Measurements from ENCODE around the gene SPAG5.
A peak's percentile ranks its signal among the peaks of the same experiment; 100 is the strongest.
"Not testable (repeated sequence)": the region's sequence is repeated elsewhere in the genome, so short reads cannot be mapped to it uniquely, and the experiment has no call there.

The SPAG5 gene

DNA sequence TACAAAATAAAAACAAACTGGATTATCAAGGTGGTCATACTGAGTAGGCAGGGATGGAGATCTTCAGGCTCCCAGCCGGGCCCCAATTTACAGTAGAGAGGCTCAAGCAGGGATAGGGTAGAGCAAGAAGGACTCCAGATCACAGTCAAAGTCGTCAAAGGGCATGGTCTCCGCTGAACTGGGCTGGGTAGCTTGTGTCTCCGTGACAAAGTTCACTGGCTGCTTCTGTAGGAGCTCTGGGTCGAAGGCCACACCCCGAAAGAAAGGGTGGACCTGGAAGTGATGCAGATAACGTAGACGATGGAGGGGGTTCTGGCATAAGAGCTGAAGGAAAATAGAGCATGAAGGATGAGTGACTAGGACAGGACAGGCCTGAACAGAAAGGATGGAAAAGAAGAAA lies 11.6 kb upstream of the SPAG5 start:
- no peak overlapping the region for H3K27ac ChIP-seq
- TF ChIP-seq, protein P1, sequence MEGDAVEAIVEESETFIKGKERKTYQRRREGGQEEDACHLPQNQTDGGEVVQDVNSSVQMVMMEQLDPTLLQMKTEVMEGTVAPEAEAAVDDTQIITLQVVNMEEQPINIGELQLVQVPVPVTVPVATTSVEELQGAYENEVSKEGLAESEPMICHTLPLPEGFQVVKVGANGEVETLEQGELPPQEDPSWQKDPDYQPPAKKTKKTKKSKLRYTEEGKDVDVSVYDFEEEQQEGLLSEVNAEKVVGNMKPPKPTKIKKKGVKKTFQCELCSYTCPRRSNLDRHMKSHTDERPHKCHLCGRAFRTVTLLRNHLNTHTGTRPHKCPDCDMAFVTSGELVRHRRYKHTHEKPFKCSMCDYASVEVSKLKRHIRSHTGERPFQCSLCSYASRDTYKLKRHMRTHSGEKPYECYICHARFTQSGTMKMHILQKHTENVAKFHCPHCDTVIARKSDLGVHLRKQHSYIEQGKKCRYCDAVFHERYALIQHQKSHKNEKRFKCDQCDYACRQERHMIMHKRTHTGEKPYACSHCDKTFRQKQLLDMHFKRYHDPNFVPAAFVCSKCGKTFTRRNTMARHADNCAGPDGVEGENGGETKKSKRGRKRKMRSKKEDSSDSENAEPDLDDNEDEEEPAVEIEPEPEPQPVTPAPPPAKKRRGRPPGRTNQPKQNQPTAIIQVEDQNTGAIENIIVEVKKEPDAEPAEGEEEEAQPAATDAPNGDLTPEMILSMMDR (conservative IDR thresholded peaks at IDR 0.05): no peak

DNA sequence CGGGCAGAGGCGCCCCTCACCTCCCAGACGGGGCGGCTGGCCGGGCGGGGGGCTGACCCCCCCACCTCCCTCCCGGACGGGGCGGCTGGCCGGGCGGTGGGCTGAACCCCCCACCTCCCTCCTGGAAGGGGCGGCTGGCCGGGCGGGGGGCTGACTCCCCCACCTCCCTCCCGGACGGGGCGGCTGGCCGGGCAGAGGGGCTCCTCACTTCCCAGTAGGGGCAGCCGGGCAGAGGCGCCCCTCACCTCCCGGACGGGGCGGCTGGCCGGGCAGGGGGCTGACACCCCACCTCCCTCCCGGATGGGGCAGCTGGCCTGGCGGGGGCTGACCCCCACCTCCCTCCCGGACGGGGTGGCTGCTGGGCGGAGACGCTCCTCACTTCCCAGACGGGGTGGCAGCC lies 5.2 kb upstream of the SPAG5 start:
- H3K27ac ChIP-seq: not testable (repeated sequence)

DNA sequence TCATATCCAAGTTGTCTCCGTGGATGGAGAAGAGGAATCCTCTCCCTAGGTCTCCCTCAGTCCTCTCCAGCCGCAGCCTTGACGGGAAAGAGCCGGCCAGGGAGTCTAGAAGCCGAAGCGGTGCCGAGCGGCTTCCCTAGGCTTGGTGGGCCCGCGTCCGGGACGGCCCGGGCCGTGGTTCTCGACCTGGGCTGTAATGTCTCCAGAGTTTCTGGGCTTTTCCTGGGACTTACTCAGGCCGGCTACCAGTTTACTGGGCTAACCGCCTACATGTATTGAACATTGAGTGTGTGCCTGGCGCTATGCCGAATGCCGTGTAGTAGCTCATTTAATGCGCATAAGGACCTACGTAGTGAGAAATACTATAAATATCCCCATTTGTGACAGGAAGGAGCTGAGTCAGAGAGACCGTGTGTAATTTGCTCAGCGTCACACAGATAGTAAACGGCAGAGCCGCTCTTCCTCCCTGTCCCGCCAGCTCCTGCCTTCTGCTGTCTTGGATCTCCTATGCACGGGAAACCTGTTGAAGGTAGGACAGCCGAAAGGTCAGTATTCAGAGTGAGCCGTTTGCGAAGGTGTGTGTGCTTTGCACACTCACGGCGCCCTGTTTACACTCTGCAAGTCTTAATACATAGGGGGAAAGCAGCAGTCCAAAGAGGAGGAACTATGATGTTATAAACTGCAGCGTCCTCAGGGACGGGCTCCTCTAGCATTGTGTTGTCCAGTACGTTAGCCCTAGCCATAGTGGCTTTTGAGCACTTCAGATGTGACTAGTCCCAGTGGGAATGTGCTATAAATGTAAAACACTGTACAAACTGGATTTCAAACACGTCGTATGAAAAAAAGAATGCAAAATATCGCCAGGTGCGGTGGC lies 723 bp upstream of the SPAG5 start:
- TF ChIP-seq, protein P1 (conservative IDR thresholded peaks at IDR 0.05): no peak
- peak overlapping the region; percentile 82 for H3K27ac ChIP-seq

GRCh38 chr17:28598389-28598788 lies 436 bp downstream of the SPAG5 start:
- peak overlapping the region; percentile 82 for H3K27ac ChIP-seq
- TF ChIP-seq, protein P1 (conservative IDR thresholded peaks at IDR 0.05): no peak

DNA sequence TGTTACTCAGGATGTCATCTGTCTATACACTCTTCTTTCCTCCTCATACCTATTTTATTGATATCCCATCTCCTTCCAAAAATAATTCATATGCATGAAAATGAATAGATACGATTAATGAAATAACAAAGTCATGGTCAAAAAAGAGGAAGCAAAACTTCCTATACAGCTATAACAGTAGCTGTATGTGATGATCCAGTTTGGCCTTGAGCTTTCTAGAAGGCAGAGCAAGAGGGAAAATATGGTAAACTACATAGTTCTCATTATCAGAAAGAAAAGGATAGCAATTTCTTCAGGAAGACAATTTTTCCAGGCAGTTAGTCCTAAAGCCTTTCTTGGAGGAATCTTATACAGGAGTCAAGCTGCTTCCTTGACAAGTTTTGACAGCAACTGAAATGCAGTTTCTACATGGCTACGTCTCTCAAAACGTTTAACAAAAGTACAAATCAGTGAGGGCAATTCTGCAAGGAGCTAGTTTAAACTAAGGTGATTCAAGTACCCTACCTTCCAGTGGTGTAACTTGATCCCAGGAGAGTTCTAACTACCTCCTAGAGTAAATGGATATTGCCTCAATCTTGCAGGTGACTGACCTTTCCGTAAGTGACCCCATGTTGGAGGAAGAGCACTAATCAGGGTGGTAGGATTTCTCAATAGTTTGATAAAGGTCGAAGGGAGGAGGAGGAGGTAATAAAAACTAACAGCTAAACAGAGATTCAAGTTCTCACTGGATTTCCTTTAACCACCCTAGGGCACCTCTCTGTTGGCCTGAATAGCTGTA lies 1.0 kb downstream of the SPAG5 start:
- peak overlapping the region; percentile 82 for H3K27ac ChIP-seq
- TF ChIP-seq, protein P1 (conservative IDR thresholded peaks at IDR 0.05): no peak

DNA sequence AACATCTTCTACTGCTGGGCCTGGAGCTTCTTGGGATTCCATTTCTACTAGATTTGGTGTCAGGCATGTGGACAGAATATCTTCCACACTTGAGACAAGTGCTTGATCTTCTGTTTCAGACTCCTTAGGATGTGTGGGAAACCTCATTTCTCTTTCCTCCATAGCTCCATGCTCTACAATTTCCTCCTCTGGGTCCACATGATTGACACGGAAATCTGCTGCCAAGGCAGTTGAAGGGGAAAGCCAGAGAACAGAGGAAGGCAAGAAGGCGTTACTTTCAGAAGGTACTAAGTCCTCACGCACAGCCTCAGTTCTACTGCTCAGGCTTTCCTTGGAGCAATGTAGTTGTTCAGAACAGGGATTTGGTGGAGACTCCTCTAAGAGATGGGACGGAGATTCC lies 6.6 kb downstream of the SPAG5 start:
- H3K27ac ChIP-seq: no peak overlapping the region
- TF ChIP-seq, protein P1 (conservative IDR thresholded peaks at IDR 0.05): no peak

GRCh38 chr17:28585851-28586250 lies 13.0 kb downstream of the SPAG5 start:
- no peak overlapping the region for H3K27ac ChIP-seq
- TF ChIP-seq, protein P1 (conservative IDR thresholded peaks at IDR 0.05): no peak

All from VCaP (cell line).